Gastrocnemius medialis (tissue), 4 donors: ENCODE data around the gene ADAMTS15.

Experiments used
- CTCF ChIP-seq, 5 experiments: fragments of 450-650 bp in 3 of 5; fragments of 200-600 bp in 2 of 5; sonication (generic) in 2 of 5; IDR thresholded peaks in 4 of 5; conservative IDR thresholded peaks in 1 of 5; 1 replicate in 4 of 5; 2 replicates in 1 of 5; pipeline ENCODE4 v1.5.1; 2016 to 2019; ENCODE audit warnings: antibody characterized with exemption in 5 of 5, mild to moderate bottlenecking in 3 of 5, moderate library complexity in 3 of 5
- POLR2A ChIP-seq, 2 donors: fragments of 450-650 bp; IDR thresholded peaks; one replicate each; pipeline ENCODE4 v1.6.1; 2017; ENCODE audit warnings: antibody characterized with exemption in 2 of 2, mild to moderate bottlenecking in 2 of 2, moderate library complexity in 2 of 2

GRCh38 chr11:130423541-130424142 lies 24.8 kb upstream of the ADAMTS15 start:
- no peak for TF ChIP-seq POLR2A (IDR thresholded peaks at IDR 0.05)
- no peak for TF ChIP-seq CTCF (IDR thresholded peaks at IDR 0.05 in 4 of 5, conservative IDR thresholded peaks at IDR 0.05 in 1 of 5)
